OCI-LY3 (cell line): Measurements from ENCODE around the gene NOG.

Source experiments
- H2AFZ ChIP-seq: fragments of 200-600, 300-600 bp; shearing (Covaris generic); 2 replicates; pipeline ENCODE4 v1.6.0; 2014; ENCODE audit warnings: antibody characterized with exemption, low read depth, low read length
- H3K27ac ChIP-seq: fragments of 200-600, 300-600 bp; sonication (generic); 2 replicates; pipeline ENCODE4 v1.5.1; 2014; ENCODE audit warnings: mild to moderate bottlenecking, low read length, moderate library complexity, mixed read lengths
- H3K27me3 ChIP-seq: fragments of 200-600, 300-600 bp; sonication (generic); 2 replicates; pipeline ENCODE4 v1.6.1; 2014; ENCODE audit warnings: low read depth, low read length, mixed read lengths
- H3K36me3 ChIP-seq: fragments of 200-600, 300-600 bp; sonication (generic); replicated peaks from 2 replicates; pipeline ENCODE3; 2014; ENCODE audit warnings: low read depth, low read length, mixed read lengths
- H3K4me1 ChIP-seq: fragments of 300-600, 200-600 bp; sonication (generic); 2 replicates; pipeline ENCODE4 v1.6.1; 2014; ENCODE audit warnings: low read length, mixed read lengths
- H3K4me2 ChIP-seq: fragments of 200-600, 300-600 bp; sonication (generic); 2 replicates; pipeline ENCODE4 v1.6.1; 2014; ENCODE audit warnings: low read length, mixed read lengths
- H3K4me3 ChIP-seq: fragments of 300-600, 200-600 bp; sonication (generic); 2 replicates; pipeline ENCODE4 v1.5.1; 2014; ENCODE audit warnings: antibody characterized with exemption, mild to moderate bottlenecking, low read length, moderate library complexity
- H3K79me2 ChIP-seq: fragments of 300-600, 200-600 bp; shearing (Covaris generic); 2 replicates; pipeline ENCODE4 v1.6.1; 2014; ENCODE audit warnings: mild to moderate bottlenecking, low read length, mixed read lengths
- H3K9ac ChIP-seq: fragments of 300-600, 200-600 bp; shearing (Covaris generic); 2 replicates; pipeline ENCODE4 v1.6.0; 2014; ENCODE audit warnings: mild to moderate bottlenecking, low read length, moderate library complexity
- H3K9me3 ChIP-seq: fragments of 200-600, 300-600 bp; shearing (Covaris generic); 2 replicates; pipeline ENCODE4 v1.6.1; 2014; ENCODE audit warnings: low read length, mixed read lengths; ENCODE audit not compliant: insufficient read depth
- H4K20me1 ChIP-seq: fragments of 200-600, 300-600 bp; sonication (generic); 2 replicates; pipeline ENCODE4 v1.6.1; 2016; ENCODE audit warnings: low read length, mixed read lengths; ENCODE audit not compliant: insufficient read depth
- EZH2phosphoT487 ChIP-seq: fragments of 200-600 bp; shearing (Covaris generic); IDR thresholded peaks from 2 replicates; pipeline ENCODE4 v1.6.1; 2018; ENCODE audit warnings: antibody characterized with exemption, mixed run types, low read depth
- TF ChIP-seq, protein P1 (sequence below): fragments of 200-600, 300-600 bp; sonication (generic); IDR thresholded peaks from 2 replicates; pipeline ENCODE4 v1.5.1; 2014; ENCODE audit warnings: antibody characterized with exemption, low read length, low read depth

NOG gene

DNA sequence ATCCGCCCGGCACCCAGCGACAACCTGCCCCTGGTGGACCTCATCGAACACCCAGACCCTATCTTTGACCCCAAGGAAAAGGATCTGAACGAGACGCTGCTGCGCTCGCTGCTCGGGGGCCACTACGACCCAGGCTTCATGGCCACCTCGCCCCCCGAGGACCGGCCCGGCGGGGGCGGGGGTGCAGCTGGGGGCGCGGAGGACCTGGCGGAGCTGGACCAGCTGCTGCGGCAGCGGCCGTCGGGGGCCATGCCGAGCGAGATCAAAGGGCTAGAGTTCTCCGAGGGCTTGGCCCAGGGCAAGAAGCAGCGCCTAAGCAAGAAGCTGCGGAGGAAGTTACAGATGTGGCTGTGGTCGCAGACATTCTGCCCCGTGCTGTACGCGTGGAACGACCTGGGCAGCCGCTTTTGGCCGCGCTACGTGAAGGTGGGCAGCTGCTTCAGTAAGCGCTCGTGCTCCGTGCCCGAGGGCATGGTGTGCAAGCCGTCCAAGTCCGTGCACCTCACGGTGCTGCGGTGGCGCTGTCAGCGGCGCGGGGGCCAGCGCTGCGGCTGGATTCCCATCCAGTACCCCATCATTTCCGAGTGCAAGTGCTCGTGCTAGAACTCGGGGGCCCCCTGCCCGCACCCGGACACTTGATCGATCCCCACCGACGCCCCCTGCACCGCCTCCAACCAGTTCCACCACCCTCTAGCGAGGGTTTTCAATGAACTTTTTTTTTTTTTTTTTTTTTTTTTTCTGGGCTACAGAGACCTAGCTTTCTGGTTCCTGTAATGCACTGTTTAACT is 1.0 kb downstream of the NOG start:
- H4K20me1 ChIP-seq: no peaks in the 10 kb centered on the region
- H3K36me3 ChIP-seq: no peaks in the 10 kb centered on the region
- H3K79me2 ChIP-seq: no peaks in the 10 kb centered on the region
- H3K27me3 ChIP-seq: peaks cover 17% of the 10 kb centered on the region; the same call in 1 of the 2 replicates
- no peak overlapping the region for H3K4me2 ChIP-seq
- H2AFZ ChIP-seq: no peak overlapping the region
- no peak overlapping the region for H3K27ac ChIP-seq
- H3K4me1 ChIP-seq: no peaks in the 10 kb centered on the region
- no peak overlapping the region for H3K9ac ChIP-seq
- no peaks in the 10 kb centered on the region for H3K9me3 ChIP-seq
- no peak overlapping the region for H3K4me3 ChIP-seq
- no peak for TF ChIP-seq EZH2phosphoT487
- TF ChIP-seq, protein P1, sequence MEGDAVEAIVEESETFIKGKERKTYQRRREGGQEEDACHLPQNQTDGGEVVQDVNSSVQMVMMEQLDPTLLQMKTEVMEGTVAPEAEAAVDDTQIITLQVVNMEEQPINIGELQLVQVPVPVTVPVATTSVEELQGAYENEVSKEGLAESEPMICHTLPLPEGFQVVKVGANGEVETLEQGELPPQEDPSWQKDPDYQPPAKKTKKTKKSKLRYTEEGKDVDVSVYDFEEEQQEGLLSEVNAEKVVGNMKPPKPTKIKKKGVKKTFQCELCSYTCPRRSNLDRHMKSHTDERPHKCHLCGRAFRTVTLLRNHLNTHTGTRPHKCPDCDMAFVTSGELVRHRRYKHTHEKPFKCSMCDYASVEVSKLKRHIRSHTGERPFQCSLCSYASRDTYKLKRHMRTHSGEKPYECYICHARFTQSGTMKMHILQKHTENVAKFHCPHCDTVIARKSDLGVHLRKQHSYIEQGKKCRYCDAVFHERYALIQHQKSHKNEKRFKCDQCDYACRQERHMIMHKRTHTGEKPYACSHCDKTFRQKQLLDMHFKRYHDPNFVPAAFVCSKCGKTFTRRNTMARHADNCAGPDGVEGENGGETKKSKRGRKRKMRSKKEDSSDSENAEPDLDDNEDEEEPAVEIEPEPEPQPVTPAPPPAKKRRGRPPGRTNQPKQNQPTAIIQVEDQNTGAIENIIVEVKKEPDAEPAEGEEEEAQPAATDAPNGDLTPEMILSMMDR: no peak

GRCh38 chr17:56595108-56595418 is 1.6 kb downstream of the NOG start:
- no peak overlapping the region for H3K9ac ChIP-seq
- H3K9me3 ChIP-seq: no peaks in the 10 kb centered on the region
- H3K4me3 ChIP-seq: no peak overlapping the region
- peaks cover 15% of the 10 kb centered on the region; the same call in 1 of the 2 replicates for H3K27me3 ChIP-seq
- H3K79me2 ChIP-seq: no peaks in the 10 kb centered on the region
- H4K20me1 ChIP-seq: no peaks in the 10 kb centered on the region
- no peaks in the 10 kb centered on the region for H3K36me3 ChIP-seq
- no peak overlapping the region for H2AFZ ChIP-seq
- no peaks in the 10 kb centered on the region for H3K4me1 ChIP-seq
- no peak overlapping the region for H3K4me2 ChIP-seq
- no peak for TF ChIP-seq EZH2phosphoT487
- TF ChIP-seq, protein P1: no peak
- no peak overlapping the region for H3K27ac ChIP-seq

DNA sequence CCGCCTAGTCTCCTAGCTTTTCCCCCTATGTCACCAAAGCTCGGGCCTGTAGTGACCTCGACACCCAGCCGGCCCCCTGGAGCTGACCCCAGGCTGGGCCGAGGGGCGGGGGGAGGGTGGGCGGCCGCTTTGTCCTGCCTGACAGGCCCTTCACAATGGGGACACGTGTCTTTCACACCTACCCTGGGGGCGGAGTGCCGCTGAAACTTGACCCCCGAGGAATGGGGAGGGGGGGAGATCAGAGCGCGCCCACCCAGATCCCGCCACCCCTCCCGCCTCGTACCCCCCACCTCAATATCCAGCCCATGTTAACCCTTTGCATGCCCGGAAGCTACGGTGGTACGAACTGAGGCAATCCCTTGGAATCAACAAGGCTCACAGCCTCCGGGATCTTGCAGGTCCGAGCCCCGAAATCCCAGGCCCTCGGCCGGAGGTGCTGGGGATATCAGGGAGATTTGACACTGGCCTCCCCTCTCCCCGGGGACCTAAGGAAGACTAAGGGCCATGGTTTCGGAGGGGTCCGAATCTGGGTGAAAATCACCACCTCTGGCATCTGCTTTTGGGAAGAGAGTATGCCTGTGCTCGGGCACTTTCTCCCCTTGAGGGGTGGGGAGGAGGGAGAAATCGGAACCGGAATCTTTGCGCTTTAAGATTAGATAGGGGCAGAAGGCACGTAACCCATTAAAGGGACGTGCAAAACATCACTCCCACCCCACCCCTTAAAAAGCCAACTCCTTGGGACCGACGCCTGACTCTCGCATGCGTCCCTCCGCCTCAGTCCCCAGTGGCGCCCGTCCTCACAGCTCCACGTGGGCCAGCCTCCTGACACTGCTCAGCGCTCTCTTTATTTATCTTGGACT is 2.6 kb downstream of the NOG start:
- Histone ChIP-seq H3K4me1 (no peaks in the 10 kb centered on the region), H3K9me3 (no peaks in the 10 kb centered on the region), H4K20me1 (no peaks in the 10 kb centered on the region), H3K4me3 (no peak overlapping the region), H3K27me3 (peaks cover 6% of the 10 kb centered on the region; the same call in 1 of the 2 replicates), H3K79me2 (no peaks in the 10 kb centered on the region), H2AFZ (no peak overlapping the region), H3K27ac (no peak overlapping the region), H3K9ac (no peak overlapping the region), H3K36me3 (no peaks in the 10 kb centered on the region), H3K4me2 (no peak overlapping the region)
- TF ChIP-seq, protein P1: no peak
- TF ChIP-seq EZH2phosphoT487: no peak

DNA sequence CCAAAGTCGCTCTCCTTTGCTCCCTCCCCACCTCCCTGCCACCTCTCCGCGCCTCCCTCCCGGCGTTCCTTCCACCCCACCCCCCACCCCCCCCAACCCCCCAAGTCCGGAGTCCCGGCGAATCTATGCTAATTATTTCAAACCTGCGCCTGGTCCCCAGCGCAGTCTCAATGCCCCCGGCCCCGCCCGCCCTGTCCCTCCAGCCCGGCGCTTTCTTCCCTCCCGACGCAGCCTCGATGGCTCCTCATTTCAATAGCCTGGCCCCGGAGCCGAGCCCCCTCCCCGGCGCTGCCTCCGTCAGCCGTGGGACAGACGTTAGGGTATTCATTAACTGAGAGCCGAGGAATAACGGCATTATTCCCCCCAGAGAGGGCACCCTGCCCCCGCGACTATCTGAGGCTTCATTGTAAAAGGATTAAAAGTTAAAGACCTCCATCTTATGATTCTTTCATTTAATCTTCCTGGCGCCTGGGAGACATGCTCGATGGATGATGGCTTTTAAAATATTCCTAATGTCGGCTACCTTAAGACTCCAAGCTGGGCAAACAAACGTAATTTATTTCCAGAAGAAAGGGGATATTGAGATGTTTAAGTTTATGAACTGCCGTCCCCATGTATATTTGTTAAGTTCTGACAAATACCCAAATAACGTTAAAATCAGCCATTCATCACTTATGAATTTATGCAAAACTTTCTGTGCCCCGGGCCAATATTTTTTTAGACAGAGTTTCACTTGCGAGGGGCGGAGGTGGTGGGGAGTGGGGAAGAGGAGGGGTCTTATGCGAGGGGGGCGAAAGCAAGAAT is 3.4 kb downstream of the NOG start:
- Histone ChIP-seq H3K4me2 (no peak overlapping the region), H3K27ac (no peak overlapping the region), H2AFZ (no peak overlapping the region), H3K4me3 (no peak overlapping the region), H4K20me1 (no peaks in the 10 kb centered on the region), H3K4me1 (no peaks in the 10 kb centered on the region), H3K9ac (no peak overlapping the region), H3K9me3 (no peaks in the 10 kb centered on the region), H3K27me3 (0 out of 2 replicates have a peak, but pooled peaks cover 1% of the 10 kb centered on the region), H3K36me3 (no peaks in the 10 kb centered on the region), H3K79me2 (no peaks in the 10 kb centered on the region)
- TF ChIP-seq EZH2phosphoT487: no peak
- TF ChIP-seq, protein P1: no peak
